Activated naive CD8-positive, alpha-beta T cell treated with anti-CD3 and anti-CD28 coated beads, Interleukin-2, amount 50 U/mL, for 16 hours (primary cell): ENCODE results near the gene KCTD17.

Experiments used
- DNase-seq: peaks from one replicate; pipeline ENCODE4 v3.0.0-alpha.2; 2020; ENCODE audit warnings: low read depth, low spot score

Gene KCTD17

GRCh38 chr22:37020192-37020479 is 31.4 kb upstream of the KCTD17 start:
- no peak for DNase-seq

GRCh38 chr22:37021041-37021440 is 30.5 kb upstream of the KCTD17 start:
- no peak for DNase-seq

DNA sequence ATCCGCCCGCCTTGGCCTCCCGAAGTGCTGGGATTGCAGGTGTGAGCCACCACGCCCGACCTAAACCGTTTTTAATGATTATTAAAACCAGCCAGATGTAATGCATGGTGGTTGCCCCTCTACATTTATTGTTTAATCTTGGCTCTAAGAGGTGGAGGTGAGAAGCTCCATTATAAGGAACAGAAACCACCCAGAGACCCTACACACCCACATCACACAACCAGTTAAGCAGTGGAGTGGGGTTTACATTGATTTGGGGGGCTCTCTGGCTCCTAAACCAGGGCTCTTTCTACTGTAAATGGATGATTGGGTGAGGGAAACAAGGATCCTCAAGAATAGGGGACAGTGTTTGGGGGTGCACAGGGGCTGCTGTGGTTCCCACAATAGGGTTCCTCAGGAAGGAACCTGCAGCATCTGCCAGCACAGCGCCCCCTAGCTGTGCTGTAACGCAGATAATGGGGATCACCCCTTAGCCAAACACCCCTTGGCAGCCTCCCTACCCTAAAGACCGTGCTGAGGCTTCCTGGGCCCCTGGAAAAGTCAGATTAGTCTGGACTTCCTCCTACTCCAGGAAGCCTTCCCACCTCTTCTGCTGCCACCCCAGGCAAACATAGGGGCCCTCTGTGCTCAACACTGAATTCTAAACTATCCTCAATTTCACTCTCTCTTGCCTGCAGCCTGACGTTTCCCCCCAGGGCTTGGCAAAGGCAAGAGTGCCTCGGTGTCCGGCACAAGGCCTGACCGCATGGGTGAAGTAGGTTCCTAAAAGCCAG is 29.6 kb upstream of the KCTD17 start:
- no peak for DNase-seq

DNA sequence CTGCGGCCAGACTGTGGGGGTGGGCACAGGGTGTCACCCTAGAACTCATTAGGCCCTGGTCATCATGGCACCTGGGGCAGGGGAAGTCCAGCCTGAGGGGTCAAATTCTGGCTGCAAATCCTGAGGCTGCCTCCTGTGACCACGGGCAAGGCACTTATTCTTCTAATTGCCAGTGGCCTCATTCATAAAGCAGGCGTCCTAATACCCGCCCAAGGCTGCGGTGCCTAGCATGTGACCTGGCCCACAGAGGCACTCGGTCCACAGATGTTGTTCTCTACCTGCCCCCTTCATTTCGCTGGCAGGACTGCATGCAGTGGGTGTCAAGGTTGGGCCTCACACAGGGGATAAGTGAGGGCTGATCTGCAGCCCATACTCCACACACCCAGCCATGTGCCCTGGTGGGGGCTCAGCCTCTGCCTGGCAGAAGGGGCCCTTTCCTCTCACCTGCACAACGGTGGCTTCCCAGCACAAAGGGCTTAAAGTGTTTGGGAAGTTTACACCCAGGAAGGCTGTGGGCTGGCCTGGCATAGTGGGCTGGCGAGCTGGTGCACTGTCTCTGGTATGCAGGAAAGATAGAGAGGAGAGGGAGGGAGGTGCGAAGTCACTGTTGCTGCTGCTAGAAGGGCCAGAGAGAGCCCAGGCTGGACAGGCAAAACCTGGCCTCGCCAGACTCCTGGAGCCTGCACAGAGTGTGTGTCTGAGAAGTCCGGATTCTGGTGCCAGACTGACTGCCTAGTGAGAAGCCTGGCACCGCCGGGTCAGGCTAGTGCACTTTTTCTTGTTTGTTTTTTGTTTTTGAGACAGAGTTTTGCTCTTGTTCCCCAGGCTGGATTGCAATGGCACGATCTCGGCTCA is 28.8 kb upstream of the KCTD17 start:
- no peak for DNase-seq

GRCh38 chr22:37023743-37024338 is 27.7 kb upstream of the KCTD17 start:
- DNase-seq = no peak

DNA sequence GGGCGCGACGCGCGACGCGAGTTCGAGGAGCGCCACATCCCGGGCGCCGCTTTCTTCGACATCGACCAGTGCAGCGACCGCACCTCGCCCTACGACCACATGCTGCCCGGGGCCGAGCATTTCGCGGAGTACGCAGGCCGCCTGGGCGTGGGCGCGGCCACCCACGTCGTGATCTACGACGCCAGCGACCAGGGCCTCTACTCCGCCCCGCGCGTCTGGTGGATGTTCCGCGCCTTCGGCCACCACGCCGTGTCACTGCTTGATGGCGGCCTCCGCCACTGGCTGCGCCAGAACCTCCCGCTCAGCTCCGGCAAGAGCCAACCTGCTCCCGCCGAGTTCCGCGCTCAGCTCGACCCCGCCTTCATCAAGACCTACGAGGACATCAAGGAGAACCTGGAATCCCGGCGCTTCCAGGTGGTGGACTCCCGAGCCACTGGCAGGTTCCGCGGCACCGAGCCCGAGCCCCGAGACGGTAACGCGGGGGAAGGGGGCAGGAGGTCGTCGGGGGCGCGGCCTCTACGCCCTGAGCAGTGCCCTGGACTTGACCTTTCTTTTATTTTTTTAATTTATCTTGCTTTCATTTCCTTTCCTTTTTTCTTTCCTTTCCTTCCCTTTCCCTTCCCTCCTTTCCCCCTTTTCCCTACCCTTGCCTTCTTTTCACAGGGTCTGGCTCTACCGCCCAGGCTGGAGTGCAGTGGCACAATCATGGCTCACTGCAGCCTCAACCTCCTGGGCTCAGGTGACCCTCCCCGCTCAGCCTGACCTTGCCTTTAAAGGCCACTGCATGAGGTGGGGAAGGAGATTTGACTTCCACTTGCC is 27.0 kb upstream of the KCTD17 start:
- no peak for DNase-seq

DNA sequence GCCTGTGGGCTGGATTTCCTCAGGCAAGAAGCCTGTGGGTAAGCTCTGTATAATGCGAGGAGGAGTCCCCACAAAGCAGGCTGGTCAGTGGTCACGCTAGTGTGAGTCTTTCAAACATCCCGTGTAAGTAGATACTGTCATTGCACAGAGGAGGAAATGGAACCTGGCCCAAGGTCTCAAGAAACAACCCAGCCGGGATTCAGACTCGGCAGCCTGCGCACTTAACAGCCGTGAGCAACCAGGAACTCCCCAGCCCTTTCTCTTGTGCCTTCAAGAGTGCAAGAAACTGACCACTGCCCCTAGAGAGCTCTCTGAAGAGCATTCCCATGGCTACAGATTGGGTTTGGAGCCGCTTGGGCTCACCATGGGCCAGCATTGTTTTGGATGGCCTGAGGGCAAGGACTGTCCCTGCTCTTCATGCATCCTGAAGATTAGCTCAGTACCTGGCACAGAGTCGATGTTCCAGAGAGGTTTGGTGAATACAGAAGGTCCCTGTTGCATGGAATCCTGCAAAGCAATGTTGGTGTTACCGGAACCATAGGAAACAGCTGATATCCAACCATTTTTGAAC is 26.0 kb upstream of the KCTD17 start:
- DNase-seq = no peak

- no peak for DNase-seq
These were observed 25.2 kb upstream of the KCTD17 start for GRCh38 chr22:37026325-37026724.

- no peak for DNase-seq
These were observed 24.0 kb upstream of the KCTD17 start for GRCh38 chr22:37027556-37027955.

DNA sequence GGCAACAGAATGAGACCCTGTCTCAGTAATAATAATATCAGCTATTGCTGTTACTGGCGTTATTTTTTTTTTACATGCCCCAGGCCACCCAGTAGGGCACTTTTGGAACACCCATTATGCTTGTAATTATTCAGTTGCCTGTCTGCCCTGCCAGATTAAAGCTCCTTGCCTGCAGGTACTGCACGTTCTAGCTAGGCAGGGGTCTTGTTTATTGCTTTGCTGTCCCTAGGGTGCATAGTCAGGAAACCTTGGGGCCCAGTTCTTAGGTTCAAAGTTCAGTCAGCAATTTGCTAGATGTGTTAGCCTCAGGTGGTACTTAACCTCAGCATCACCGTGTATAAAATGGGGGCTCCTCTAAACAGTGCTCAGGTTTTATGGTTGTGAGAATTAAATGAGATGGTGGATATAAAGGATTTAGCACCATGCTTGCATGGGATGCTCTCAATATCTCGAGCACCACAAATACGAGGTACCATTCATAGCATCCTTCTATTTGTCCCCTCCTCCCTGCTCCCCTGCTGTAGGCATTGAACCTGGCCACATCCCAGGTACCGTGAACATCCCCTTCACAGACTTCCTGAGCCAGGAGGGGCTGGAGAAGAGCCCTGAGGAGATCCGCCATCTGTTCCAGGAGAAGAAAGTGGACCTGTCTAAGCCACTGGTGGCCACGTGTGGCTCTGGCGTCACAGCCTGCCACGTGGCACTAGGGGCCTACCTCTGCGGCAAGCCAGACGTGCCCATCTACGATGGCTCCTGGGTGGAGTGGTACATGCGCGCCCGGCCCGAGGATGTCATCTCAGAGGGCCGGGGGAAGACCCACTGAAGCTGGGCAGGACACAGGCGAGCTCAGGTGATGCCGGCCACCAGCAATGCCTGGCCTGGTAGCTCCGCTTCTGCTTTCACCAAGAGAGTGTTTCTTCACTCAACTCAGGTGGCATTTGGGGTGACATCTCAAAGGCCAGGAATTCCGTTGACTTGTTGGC is 22.6 kb upstream of the KCTD17 start:
- no peak for DNase-seq

DNA sequence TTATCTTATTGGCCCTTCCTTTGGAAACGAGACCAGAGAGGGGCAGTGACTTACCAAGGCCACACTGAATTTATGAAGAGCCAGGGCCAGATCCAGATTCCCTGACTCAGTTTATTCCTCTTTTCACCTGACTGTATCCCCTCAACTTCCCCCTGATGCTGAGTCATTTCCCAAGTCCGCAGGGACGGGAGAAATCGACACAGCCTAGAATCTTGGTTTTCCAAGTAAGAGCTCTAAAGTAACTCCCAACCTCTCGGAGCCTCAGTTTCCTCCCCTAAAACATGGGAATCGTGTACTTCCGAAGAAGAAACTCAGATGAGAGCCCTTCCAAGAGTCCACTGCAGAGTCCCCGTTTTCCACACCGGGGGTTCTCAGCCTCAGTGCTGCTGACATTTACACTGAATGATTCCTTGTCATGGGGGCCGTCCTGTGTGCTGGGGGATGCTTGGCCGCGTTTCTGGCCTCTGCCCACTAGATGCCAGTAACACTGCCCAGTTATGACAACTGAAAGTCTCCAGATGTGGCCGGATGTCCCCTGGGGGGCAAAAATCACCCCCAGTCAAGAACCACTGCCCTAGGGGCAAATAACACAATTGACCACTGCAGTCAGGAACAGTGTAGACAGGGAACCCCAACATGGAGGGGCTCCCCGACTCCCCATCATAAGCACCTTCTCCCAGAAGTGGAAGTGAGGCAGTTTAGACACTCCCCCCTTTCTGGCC is 20.8 kb upstream of the KCTD17 start:
- DNase-seq = no peak

DNA sequence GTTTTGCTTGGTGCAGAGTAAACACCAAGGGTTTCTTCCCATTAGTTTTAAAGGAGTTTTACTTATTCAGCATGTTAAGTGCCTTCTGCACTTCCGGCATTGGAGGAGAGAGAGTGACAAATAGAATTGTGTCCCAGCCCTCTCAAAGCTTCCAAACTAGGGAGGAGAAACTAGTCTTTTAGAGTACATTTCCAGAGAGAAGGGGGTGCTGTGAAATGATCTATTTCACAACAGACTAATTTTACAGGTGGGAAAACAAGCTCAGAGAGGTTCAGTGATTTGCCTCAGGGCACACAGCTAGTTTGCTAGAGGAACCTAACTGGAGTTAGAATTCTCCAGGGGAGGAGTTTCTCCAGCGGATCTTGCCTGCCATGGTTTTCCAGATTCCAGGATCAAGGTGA is 19.4 kb upstream of the KCTD17 start:
- DNase-seq = no peak

GRCh38 chr22:37032535-37033460 is 18.7 kb upstream of the KCTD17 start:
- DNase-seq = no peak

DNA sequence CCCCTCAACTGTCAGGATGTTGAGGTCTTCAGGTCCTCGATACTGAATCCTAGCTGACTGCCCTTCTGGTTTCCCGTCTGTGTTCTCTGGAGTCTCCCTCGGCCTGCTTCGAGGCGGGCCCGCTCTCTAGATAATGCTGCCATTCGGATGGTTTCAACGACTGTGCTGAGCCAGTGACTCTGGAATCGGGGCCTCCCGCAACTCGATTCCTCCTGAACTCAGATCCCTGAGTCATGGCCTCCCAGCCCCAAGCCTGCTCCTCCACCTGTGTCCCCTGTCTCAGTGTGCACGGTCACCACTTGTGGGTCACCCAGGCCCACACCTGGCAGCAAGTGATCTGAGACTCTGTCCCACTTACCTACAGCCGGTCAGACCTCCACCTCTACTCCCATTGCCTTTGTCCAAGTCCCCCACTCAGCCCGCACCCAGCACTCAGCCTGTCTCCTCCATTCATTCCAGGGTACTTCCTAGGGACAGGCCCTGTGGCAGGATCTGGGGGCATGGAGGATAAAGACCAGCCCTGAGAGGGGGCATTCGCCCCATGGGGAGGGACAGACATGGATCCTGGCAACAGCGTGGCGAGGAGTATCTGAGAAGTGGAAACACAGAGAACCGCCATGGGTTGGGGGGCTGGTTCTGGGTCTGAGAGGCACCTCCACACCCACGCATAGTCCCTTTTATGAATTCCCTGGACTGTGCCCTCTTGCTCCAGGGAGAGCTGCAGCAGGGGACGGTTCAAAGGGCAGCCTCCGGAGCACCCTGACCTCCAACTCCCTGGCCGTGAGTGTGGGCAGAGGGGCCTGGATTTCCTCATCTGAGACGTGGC is 17.7 kb upstream of the KCTD17 start:
- DNase-seq = no peak

GRCh38 chr22:37036655-37037377 is 14.7 kb upstream of the KCTD17 start:
- no peak for DNase-seq

DNA sequence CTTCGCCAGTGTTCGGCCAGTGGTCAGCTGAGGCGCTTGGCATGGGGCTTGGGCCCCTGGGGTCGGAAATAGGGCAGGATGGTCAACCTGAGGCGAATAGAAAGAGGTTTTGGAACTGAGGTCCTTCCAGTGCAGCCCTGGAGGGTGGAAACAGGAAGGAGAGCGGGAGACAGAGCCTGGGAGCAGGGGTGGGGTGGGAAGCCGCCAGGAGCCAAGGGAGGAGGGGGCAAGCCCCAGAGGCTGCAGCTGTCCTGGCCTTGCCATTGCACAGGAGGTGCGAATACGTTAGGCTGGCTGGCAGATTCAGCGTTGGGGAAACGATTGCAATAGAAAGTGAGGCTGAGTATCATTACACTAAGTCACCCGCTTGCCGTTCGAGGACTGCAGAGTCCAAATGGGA is 13.9 kb upstream of the KCTD17 start:
- no peak for DNase-seq

DNA sequence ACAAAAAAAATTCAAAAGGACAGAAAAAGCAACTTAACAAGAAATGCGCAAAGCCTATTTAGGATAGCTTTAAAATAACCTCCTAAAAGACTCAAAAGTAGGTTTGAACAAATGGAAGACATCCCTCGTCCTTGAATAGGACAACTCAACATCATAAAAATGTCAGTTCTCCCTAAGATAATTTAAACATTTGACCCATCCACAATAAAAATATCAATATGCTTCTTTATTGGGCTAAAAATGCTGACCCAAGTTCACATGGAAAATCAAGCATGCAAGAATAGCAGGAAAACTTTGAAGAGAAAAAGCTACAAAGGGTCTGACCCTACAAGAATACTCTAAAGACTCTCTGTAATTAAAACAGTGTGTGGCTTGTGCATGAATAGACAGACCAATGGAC is 12.1 kb upstream of the KCTD17 start:
- no peak for DNase-seq
